ENCODE data around the gene PALM.

DNA sequence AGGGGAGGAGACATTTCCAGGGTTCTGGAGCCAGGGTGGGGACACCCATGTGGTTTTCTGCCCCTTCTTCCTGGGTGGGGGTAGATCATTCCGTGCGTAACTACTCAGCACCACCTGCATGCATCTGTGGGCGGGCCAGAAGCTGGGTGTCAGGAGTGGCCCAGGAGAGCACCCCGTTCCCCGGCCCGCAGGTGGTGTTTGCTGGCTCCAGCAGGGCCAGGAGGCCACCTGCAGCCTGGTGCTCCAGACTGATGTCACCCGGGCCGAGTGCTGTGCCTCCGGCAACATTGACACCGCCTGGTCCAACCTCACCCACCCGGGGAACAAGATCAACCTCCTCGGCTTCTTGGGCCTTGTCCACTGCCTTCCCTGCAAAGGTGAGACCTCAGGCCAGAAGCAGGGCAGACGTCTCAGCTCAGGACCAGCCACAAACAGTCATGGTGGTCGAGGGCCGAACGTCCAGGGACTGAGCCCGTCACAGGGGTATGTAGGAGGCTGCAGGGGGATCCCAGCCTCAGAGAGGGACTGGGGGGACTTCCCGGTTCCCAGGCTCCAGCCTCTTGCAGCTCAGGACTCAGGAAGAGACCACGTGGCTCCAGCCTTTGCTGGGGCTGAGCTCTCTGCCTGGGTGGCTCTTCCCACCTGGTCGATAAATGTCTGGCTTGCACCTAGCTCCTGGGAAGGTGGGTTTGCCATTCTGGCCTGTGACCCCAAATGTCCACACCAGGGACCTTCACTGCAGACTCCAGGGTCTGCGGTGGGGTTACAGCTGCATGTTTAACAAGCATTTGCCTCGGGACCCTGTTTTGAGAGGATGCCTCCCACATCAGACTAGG lies 30.9 kb upstream of the PALM start:
- TF ChIP-seq, protein P1, sequence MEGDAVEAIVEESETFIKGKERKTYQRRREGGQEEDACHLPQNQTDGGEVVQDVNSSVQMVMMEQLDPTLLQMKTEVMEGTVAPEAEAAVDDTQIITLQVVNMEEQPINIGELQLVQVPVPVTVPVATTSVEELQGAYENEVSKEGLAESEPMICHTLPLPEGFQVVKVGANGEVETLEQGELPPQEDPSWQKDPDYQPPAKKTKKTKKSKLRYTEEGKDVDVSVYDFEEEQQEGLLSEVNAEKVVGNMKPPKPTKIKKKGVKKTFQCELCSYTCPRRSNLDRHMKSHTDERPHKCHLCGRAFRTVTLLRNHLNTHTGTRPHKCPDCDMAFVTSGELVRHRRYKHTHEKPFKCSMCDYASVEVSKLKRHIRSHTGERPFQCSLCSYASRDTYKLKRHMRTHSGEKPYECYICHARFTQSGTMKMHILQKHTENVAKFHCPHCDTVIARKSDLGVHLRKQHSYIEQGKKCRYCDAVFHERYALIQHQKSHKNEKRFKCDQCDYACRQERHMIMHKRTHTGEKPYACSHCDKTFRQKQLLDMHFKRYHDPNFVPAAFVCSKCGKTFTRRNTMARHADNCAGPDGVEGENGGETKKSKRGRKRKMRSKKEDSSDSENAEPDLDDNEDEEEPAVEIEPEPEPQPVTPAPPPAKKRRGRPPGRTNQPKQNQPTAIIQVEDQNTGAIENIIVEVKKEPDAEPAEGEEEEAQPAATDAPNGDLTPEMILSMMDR (conservative IDR thresholded peaks at IDR 0.05; ENCODE audit: low read depth, low read length): no peak
- TF ChIP-seq EZH2 (IDR thresholded peaks at IDR 0.05; ENCODE audit: borderline replicate concordance, low read depth, low read length, poor library complexity, severe bottlenecking): no peak
